Activated CD4-positive, alpha-beta T cell treated with anti-CD3 and anti-CD28 coated beads, Interleukin-2, amount 10 ng/mL, durations not matched to agents 7 days and 5 days (primary cell): ENCODE measurements around the gene ACO2. TPM values are rescaled to one million over a fixed set of nuclear protein-coding genes. Genes with fewer than 3 reads are reported as not detected.

ENCODE experiments used
- CTCF ChIA-PET: fragments of 350-600 bp; sonication (Branson Sonifier 250); formaldehyde crosslinking; loops from one replicate; lab custom pipeline; 2021; ENCODE audit warnings: antibody characterized with exemption; lab: Charles Lee
- POLR2A ChIA-PET: fragments of 350-600 bp; sonication (Branson Sonifier 250); formaldehyde crosslinking; loops from one replicate; lab custom pipeline; 2021; ENCODE audit warnings: antibody characterized with exemption; lab: Charles Lee
- DNase-seq: peaks from one replicate; pipeline ENCODE4 v3.0.0-alpha.2; 2020
- H3K27ac Mint-ChIP-seq: one replicate; pipeline ENCODE4 v1.8.0; 2021; ENCODE audit warnings: mild to moderate bottlenecking, moderate library complexity, mixed read lengths
- H3K27me3 Mint-ChIP-seq: one replicate; pipeline ENCODE4 v1.8.0; 2021; ENCODE audit warnings: mixed read lengths
- H3K36me3 Mint-ChIP-seq: one replicate; pipeline ENCODE4 v1.8.0; 2021; ENCODE audit warnings: low read depth, mixed read lengths
- H3K4me1 Mint-ChIP-seq: one replicate; pipeline ENCODE4 v1.8.0; 2021; ENCODE audit warnings: mixed read lengths
- H3K4me3 Mint-ChIP-seq: one replicate; pipeline ENCODE4 v1.8.0; 2021; ENCODE audit warnings: mild to moderate bottlenecking, moderate library complexity, mixed read lengths
- H3K9me3 Mint-ChIP-seq: one replicate; pipeline ENCODE4 v1.8.0; 2021; ENCODE audit warnings: mixed read lengths
- total RNA-seq, 2 experiments: library from RNA; stranded (reverse); gene quantifications; one replicate each; pipeline ENCODE4 v1.2.3, GENCODE V29; 2021

The ACO2 gene
- total RNA-seq, 2 experiments from 2014 or later, result 73.4 to 77.9 TPM

DNA sequence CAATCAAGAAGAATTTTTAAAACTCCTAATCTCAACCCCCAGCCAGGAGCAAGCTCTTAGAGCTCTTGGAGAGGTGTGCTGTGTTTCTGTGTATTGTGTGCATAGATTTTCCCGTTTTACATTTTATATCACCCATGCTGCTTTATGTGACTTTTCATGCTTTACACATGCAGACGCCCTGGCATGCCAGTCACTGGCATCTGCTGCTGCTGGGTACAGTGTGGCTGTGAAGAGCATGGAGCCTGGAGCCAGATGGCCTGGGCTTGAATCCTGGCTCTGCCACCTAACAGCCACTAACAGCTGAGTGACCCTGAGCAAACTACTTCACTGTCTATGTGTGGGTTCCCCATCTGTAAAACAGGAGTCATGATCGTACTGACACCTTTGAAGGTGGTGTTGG is 52.2 kb downstream of the ACO2 start:
- Mint-ChIP-seq H3K27me3 (no peaks in the 10 kb centered on the region), H3K36me3 (peaks cover 6% of the 10 kb centered on the region), H3K4me1 (peaks cover 13% of the 10 kb centered on the region), H3K4me3 (no peak overlapping the region), H3K9me3 (no peaks in the 10 kb centered on the region), H3K27ac (no peak overlapping the region)
- ChIA-PET CTCF (interaction anchor here (0.7 kb wide), 1 partner anchor 419 kb away, joined by 4 read pairs; no protein-coding TSS in a partner anchor), POLR2A (no interaction called here)
- no peak for DNase-seq

DNA sequence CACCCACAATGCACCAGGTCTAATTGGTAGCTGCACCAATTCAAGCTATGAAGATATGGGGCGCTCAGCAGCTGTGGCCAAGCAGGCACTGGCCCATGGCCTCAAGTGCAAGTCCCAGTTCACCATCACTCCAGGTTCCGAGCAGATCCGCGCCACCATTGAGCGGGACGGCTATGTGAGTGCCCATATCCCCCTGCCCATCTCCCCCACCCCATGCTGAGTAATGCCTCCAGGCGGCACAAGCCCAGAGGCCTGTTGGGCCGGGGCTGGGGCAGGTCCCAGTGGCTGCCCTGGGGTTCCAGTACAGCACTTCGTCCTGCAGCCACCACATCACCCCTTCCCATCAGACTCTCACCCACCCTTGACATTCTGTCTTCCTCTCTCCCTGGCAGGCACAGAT is 53.9 kb downstream of the ACO2 start:
- H3K4me3 Mint-ChIP-seq, result no peak overlapping the region
- no peaks in the 10 kb centered on the region for H3K9me3 Mint-ChIP-seq
- CTCF ChIA-PET, result interaction anchor here (3.4 kb wide), 1 partner anchor 120 kb away, joined by 21 read pairs; no protein-coding TSS in a partner anchor
- no peak for DNase-seq
- H3K27me3 Mint-ChIP-seq, result no peaks in the 10 kb centered on the region
- POLR2A ChIA-PET, result no interaction called here
- H3K36me3 Mint-ChIP-seq, result peaks cover 14% of the 10 kb centered on the region
- H3K27ac Mint-ChIP-seq, result no peak overlapping the region
- peaks cover 13% of the 10 kb centered on the region for H3K4me1 Mint-ChIP-seq

DNA sequence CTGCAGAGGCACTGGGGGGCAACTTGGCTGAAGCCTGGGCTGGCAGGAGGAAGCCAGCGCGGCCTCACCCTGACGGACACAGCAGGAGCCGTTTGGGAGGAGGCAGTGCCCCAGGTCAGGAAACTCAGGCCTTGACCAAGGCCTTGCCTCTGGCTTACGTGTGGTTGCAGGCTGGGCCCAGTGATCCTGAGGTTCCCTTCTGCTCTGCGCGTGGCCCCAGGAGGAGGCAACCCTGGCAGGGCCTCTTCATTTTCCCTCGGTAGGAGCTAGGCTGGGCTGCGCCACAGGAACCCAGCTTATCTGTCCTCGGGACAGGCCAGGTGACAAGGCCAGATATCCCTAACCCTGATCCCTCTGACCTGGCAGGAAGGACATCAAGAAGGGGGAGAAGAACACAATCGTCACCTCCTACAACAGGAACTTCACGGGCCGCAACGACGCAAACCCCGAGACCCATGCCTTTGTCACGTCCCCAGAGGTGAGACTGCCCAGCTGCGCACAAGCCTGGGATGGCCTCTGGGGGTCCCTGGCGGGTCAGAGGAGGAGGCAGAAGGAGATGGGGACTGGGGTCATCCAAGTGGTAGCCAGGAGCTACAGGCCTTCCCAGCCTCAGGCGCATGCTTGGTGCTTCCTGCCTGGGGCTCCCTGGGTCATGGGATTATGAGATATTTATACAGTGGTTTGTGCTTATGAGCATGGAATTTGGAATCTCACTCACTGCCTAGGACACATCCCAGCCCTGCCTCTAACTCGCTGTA is 54.7 kb downstream of the ACO2 start:
- Mint-ChIP-seq H3K4me1 (peaks cover 13% of the 10 kb centered on the region), H3K27me3 (no peaks in the 10 kb centered on the region), H3K9me3 (no peaks in the 10 kb centered on the region), H3K27ac (peak overlapping the region; percentile 80), H3K36me3 (peaks cover 16% of the 10 kb centered on the region), H3K4me3 (no peak overlapping the region)
- CTCF ChIA-PET, result interaction anchor here (0.6 to 3.4 kb wide), 2 partner anchors 69 to 121 kb away, joined by 3 to 21 read pairs; no protein-coding TSS in a partner anchor
- POLR2A ChIA-PET, result no interaction called here
- DNase-seq, result no peak

DNA sequence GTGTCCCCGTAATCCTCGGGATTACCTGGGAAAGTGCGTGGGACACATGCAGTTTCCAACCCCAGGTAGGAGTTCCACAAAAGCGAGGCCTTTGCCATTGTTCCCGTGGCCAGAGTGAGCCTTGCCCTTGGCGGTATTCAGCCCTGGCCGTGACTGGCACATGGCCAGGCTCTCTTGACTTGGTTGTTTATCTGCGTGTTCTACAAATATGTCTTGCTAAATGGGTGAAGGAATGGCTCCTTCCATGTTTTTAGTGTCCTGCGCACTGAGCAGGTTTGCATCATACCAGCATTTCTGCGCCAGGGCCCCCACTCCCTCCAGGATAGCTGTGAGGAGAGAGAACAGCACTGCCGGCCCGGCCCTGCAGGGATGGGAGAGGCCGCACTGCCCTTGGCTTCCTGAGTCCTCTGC is 55.3 kb downstream of the ACO2 start:
- DNase-seq, result no peak
- CTCF ChIA-PET, result interaction anchor here (0.8 to 3.4 kb wide), 5 partner anchors 9 to 122 kb away, joined by 3 to 21 read pairs (median 4); no protein-coding TSS in a partner anchor
- Mint-ChIP-seq H3K4me1 (peaks cover 13% of the 10 kb centered on the region), H3K9me3 (no peaks in the 10 kb centered on the region), H3K27me3 (no peaks in the 10 kb centered on the region), H3K36me3 (peaks cover 20% of the 10 kb centered on the region), H3K27ac (peak overlapping the region; percentile 80), H3K4me3 (no peak overlapping the region)
- POLR2A ChIA-PET, result no interaction called here

DNA sequence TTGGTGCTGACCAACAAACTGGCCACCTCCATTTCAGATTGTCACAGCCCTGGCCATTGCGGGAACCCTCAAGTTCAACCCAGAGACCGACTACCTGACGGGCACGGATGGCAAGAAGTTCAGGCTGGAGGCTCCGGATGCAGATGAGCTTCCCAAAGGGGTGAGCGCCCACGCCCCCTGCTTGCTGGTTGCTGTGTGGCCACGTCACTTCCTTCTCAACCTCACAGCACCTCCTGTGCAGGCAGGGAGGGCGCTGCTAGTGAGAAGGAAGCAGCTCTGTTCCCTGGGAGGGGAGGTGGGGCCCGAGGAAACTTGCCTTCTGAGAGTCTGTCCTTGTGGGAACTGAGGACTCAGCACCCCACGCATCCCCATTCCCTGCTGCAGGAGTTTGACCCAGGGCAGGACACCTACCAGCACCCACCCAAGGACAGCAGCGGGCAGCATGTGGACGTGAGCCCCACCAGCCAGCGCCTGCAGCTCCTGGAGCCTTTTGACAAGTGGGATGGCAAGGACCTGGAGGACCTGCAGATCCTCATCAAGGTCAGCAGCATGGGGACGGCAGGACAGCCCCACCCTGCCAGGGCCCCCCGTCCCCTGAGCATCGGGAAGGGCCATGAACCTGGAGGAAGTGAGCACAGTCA is 56.0 kb downstream of the ACO2 start:
- no peaks in the 10 kb centered on the region for H3K9me3 Mint-ChIP-seq
- H3K27me3 Mint-ChIP-seq, result no peaks in the 10 kb centered on the region
- ChIA-PET POLR2A (no interaction called here), CTCF (interaction anchor here (0.6 to 3.4 kb wide), 10 partner anchors 8 to 122 kb away, joined by 3 to 21 read pairs (median 4); partner anchors contain the start of gene TOB2)
- H3K36me3 Mint-ChIP-seq, result peaks cover 20% of the 10 kb centered on the region
- peak overlapping the region; percentile 80 for H3K27ac Mint-ChIP-seq
- DNase-seq, result peak; percentile 78
- H3K4me3 Mint-ChIP-seq, result no peak overlapping the region
- peaks cover 13% of the 10 kb centered on the region for H3K4me1 Mint-ChIP-seq

DNA sequence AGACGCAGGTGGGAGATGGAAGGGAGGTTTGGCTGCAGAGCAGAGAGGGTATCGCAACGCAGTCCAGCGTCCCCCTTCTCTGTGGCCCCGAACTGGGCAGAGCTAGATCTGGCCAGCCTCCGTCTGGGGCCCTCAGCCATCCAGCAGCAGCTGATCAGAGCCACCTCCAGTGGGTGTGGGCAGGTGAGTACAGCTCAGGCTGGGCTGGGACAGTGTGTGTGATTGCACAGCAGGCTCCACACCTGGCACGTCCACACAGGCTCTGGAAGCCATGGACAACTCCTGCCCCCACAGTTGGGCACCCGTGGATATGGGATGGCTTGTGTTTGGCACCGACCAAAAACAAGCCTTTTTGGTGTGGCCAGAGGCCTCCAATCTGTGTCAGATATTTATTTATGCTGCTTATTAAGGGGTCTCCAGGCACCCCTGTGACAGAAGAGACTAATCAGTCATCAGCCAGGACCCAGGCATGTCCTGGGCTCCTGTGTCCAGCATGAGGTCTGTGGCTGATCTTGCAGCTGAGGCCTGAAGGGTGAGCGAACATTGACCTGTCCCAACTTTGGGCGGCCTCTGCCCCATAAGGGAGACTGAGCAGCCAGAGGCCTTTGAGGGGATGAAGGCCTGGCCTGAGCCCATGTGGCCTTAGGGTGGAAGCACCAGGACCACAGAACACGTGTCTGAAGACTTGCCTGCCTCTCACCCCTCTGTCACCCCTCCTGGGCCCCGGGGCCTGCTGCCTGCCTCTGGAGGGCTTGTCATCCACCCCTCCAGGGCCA is 56.7 kb downstream of the ACO2 start:
- Mint-ChIP-seq H3K27me3 (no peaks in the 10 kb centered on the region), H3K9me3 (no peaks in the 10 kb centered on the region), H3K36me3 (peaks cover 20% of the 10 kb centered on the region), H3K4me1 (peaks cover 13% of the 10 kb centered on the region), H3K4me3 (no peak overlapping the region), H3K27ac (peak overlapping the region; percentile 80)
- CTCF ChIA-PET, result interaction anchor here (0.6 to 3.4 kb wide), 10 partner anchors 8 to 129 kb away, joined by 3 to 21 read pairs (median 4); partner anchors contain the start of gene TOB2
- POLR2A ChIA-PET, result no interaction called here
- DNase-seq, result no peak

DNA sequence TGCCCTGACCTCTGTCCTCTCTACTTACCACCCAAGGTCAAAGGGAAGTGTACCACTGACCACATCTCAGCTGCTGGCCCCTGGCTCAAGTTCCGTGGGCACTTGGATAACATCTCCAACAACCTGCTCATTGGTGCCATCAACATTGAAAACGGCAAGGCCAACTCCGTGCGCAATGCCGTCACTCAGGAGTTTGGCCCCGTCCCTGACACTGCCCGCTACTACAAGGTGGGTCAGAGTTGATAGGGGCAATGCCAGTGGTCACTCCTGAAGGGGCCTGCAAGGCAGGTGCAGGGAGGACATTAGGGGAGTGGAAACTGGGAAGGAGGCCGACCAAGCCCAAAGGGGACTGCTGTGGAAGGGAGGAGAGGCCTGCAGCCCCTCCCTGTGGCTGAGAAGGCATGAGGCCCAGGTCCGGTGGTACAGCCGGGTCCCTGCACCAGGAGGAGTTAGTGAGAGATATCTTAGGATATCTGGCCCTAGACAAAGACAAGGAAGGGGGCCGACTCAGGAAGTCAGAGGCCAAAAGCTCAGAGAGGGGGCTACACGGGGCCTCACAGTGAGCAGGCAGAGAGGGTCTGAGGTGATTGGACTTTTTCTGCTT is 57.4 kb downstream of the ACO2 start:
- DNase-seq, result no peak
- Mint-ChIP-seq H3K27me3 (no peaks in the 10 kb centered on the region), H3K27ac (peak overlapping the region; percentile 62), H3K9me3 (no peaks in the 10 kb centered on the region), H3K36me3 (peaks cover 22% of the 10 kb centered on the region), H3K4me3 (no peak overlapping the region), H3K4me1 (peaks cover 13% of the 10 kb centered on the region)
- CTCF ChIA-PET, result interaction anchor here (0.7 to 2.5 kb wide), 11 partner anchors 9 to 273 kb away, joined by 3 to 37 read pairs (median 4); partner anchors contain the start of gene TOB2
- POLR2A ChIA-PET, result no interaction called here

DNA sequence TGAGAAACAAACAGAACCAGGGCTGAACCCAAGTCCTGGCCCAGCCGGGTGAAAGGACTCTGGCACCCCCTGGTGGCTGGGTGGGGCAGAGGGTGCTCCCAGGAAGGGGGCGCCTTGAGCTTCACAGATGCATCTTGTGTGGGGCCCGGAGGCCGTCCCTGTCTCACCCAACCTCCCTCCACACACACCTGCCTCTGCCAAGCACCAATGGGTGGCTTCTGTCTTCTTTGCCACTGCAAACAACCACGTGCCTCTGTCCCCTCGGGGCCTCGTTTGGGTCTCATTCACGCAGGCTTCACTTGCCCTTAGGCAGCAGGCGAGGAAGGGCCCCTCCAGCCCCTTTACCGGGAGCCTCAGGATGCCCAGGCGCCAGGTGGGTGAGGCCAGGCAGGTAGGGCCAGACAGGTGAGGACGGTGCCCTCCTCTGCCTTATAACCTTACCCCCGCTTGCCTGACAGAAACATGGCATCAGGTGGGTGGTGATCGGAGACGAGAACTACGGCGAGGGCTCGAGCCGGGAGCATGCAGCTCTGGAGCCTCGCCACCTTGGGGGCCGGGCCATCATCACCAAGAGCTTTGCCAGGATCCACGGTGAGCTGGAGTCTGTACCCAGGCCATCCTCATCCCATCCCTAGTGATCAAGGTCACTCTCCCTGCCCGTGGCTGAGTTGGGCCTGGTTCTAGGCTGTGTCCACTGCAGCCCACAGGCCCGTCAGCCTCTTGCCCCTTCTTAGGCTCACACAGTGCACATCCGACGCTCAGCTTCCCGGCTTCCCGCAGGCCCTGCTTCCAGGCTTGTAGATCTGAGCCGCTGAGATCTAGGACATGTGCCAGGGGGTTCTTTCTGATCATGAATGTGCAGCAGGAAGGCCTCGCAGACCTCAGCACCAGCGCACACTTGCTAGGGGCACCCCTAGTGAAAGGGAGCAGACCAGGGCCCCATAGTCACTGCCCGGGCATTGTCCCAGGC is 58.2 kb downstream of the ACO2 start:
- peaks cover 22% of the 10 kb centered on the region for H3K36me3 Mint-ChIP-seq
- H3K27ac Mint-ChIP-seq, result peak overlapping the region; percentile 62
- H3K9me3 Mint-ChIP-seq, result no peaks in the 10 kb centered on the region

DNA sequence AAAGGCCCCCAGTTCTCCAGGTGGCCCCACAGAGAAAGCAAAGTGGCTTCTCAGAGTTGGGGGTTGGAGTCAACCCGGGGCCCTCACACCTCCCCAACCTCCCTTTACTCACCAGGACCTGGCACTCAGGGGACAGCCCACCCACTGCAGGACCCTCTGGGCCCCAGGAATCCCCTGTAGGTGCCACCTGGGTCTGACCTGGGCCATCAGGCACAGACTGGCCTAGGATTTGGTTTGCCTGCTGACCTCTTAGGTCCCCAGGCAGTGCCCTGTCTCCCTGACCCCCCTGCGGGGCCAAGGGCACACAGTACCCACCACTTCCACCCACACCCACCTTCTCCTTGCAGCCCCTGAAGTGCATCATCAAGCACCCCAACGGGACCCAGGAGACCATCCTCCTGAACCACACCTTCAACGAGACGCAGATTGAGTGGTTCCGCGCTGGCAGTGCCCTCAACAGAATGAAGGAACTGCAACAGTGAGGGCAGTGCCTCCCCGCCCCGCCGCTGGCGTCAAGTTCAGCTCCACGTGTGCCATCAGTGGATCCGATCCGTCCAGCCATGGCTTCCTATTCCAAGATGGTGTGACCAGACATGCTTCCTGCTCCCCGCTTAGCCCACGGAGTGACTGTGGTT is 59.3 kb downstream of the ACO2 start:
- Mint-ChIP-seq H3K27me3 (no peaks in the 10 kb centered on the region), H3K27ac (no peak overlapping the region)

More for the DNA sequence above, 58.2 kb downstream of the ACO2 start:
- peak; percentile 67 for DNase-seq
- POLR2A ChIA-PET, result no interaction called here
- Mint-ChIP-seq H3K27me3 (no peaks in the 10 kb centered on the region), H3K4me3 (no peak overlapping the region), H3K4me1 (peaks cover 13% of the 10 kb centered on the region)
- CTCF ChIA-PET, result interaction anchor here (0.5 to 2.5 kb wide), 16 partner anchors 8 to 274 kb away, joined by 3 to 37 read pairs (median 3); no protein-coding TSS in a partner anchor

DNA sequence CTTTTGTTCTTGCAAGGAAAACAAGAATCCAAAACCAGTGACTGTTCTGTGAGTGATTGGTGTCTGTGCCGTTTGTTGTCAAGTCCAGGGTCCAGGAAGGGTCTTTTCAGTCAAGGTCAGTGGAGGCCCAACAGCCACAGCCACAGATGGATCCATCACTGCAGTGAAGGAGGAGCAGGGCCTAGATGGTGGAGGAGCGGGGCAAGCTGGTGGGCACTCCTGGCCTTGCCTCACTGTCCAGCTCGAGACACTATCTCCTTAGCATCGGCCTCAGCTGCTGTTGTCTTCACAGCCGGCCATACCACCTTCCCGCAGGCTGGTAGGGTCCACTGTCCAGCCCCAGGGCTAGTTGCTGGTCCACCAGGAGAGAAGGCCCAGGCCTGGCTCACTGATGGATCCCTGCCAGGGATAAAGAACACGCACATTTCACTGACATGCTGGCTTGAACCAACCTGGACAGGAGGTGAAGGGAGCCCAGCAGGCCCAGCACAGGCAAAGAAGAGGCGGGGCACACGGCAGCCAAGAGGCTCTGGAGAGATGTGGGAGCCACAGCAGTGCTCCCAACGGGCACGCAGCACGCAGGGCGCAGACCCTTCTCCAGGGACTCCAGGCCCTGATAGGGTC is 60.1 kb downstream of the ACO2 start:
- no peak for DNase-seq
- CTCF ChIA-PET, result no interaction called here
- H3K36me3 Mint-ChIP-seq, result peaks cover 26% of the 10 kb centered on the region
- H3K27ac Mint-ChIP-seq, result peak overlapping the region; percentile 6
- POLR2A ChIA-PET, result no interaction called here
- no peaks in the 10 kb centered on the region for H3K9me3 Mint-ChIP-seq
- no peaks in the 10 kb centered on the region for H3K27me3 Mint-ChIP-seq
- no peak overlapping the region for H3K4me3 Mint-ChIP-seq
- peaks cover 12% of the 10 kb centered on the region for H3K4me1 Mint-ChIP-seq

More for the DNA sequence above, 59.3 kb downstream of the ACO2 start:
- peaks cover 13% of the 10 kb centered on the region for H3K4me1 Mint-ChIP-seq
- no peaks in the 10 kb centered on the region for H3K9me3 Mint-ChIP-seq
- H3K4me3 Mint-ChIP-seq, result no peak overlapping the region
- H3K36me3 Mint-ChIP-seq, result peaks cover 23% of the 10 kb centered on the region
- POLR2A ChIA-PET, result no interaction called here
- CTCF ChIA-PET, result interaction anchor here (1.2 to 2.5 kb wide), 4 partner anchors 11 to 126 kb away, joined by 3 to 37 read pairs (median 9); no protein-coding TSS in a partner anchor
- no peak for DNase-seq
